ENCODE measurements around the gene ZFHX3. TPM values are rescaled to one million over a fixed set of nuclear protein-coding genes. Genes with fewer than 3 reads are reported as not detected.

ZFHX3 gene
- polyA plus RNA-seq, 3 donors from 2014 or later: 0.05 to 1.4 (median 1.0) TPM

DNA sequence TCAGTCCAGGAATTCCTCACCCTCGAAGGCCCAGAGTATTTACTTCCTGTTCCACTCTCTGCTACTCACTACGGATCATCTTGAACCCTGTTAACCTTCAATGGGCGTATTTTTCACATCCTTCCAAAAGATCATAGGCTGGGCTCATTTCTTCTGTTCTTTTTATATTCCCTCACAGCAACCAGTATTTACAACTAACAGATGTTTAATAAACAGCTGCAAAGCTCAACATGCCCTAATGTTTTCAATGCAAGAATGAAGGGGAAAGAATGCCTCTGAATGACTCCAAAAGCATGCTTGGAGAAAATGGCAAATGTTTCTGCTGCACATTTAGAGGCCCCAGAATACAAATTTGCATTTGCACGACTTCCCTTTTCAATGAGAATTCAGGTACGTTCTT, 174.9 kb downstream of the ZFHX3 start:
- Mint-ChIP-seq H3K4me1 (peaks cover 23 to 27% of the 10 kb centered on the region in 2 donors), H3K27ac (peak overlapping the region in 1 of 6 donors; percentile 51)
- no peak for DNase-seq

DNA sequence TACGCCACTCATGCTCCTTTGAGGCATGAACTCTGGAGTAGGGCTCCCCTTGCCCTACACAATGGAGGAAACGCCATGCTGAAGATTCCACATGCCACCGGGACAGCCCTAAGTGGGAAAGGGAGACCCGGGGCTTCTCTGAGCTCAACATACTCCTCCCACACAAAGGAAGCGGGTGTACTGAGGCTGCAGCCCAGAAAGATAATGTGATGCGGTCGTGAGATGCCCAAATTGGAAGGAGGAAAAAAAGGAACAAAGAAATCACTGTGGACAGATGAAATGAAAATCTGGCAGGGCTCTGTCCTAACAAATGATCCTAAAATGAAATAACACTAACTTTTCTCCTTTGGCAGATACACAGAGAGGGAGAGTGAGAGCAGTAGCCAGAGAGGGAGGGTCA, 182.1 kb downstream of the ZFHX3 start:
- Mint-ChIP-seq H3K36me3 (peaks cover 0 to 13% (median 0%) of the 10 kb centered on the region in 3 donors), H3K27ac (no peak overlapping the region), H3K9me3 (no peaks in the 10 kb centered on the region), H3K4me3 (no peak overlapping the region), H3K4me1 (no peaks in the 10 kb centered on the region), H3K27me3 (ENCODE audit: low read depth in 3 of 3) (peaks cover 0 to 1% (median 0%) of the 10 kb centered on the region in 3 donors)
- DNase-seq: no peak

More for the DNA sequence above, 174.9 kb downstream of the ZFHX3 start:
- Mint-ChIP-seq H3K9me3 (no peaks in the 10 kb centered on the region), H3K27me3 (ENCODE audit: low read depth in 3 of 3) (no peaks in the 10 kb centered on the region), H3K4me3 (no peak overlapping the region), H3K36me3 (peaks cover 0 to 5% (median 0%) of the 10 kb centered on the region in 3 donors)

DNA sequence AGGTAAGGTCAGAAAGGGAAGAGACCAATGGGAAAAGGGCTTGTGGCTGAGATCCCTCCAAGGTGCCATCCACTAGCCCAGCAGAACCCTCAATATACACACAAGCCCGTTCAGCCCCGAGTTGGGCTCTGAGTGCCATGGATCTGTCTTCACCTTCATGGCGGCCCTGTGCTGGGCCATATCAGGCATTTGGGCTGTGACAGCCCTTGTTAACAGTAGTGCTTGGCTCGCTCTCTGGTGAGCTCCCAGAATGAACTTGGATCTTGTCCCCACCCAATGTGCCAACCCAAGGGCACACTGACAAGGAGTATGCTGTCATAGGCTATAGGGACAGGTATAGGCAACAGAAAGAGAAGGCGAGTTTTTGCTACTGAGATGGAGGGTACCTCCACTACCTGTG, 182.7 kb downstream of the ZFHX3 start:
- Mint-ChIP-seq H3K4me3 (no peak overlapping the region), H3K36me3 (peaks cover 0 to 13% (median 0%) of the 10 kb centered on the region in 3 donors), H3K27ac (no peak overlapping the region), H3K4me1 (no peaks in the 10 kb centered on the region), H3K9me3 (no peaks in the 10 kb centered on the region), H3K27me3 (ENCODE audit: low read depth in 3 of 3) (peaks cover 0 to 1% (median 0%) of the 10 kb centered on the region in 3 donors)
- DNase-seq: no peak

DNA sequence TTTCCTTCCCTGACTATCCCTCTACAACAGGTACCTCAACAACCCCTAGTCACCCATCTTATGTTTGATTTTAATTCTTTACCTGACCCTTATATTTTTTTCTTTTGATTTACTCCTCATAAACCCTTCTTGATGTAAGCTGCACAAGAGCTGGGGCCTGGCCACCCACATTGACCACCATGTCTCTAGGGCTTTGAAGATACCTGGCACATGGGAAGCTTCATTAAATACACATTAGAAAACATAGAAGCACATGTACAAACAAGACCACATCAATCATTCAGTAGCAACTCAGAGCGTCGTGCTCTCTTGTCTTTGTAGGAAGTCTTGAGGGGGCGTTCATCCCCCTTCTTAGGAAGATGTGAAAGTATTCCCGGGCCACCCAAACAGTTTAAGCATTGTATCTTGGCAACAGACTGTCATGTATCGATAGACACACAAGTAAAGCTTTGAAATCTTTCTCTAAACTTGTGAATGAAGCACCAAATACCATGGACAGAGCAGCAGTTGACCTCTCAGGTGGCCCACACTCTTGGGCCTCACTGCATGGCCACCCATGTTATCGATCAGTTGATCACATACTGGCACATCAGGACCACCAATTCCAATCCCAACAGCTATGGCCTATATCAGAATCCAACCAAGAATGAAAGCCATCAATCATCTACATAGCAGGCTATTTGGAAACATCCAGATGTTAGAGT, 183.6 kb downstream of the ZFHX3 start:
- H3K27me3 Mint-ChIP-seq (ENCODE audit: low read depth in 3 of 3): peaks cover 0 to 1% (median 0%) of the 10 kb centered on the region in 3 donors
- H3K4me1 Mint-ChIP-seq: no peaks in the 10 kb centered on the region
- DNase-seq: no peak
- peaks cover 0 to 9% (median 0%) of the 10 kb centered on the region in 3 donors for H3K36me3 Mint-ChIP-seq
- H3K4me3 Mint-ChIP-seq: no peak overlapping the region
- H3K9me3 Mint-ChIP-seq: no peaks in the 10 kb centered on the region
- no peak overlapping the region for H3K27ac Mint-ChIP-seq

DNA sequence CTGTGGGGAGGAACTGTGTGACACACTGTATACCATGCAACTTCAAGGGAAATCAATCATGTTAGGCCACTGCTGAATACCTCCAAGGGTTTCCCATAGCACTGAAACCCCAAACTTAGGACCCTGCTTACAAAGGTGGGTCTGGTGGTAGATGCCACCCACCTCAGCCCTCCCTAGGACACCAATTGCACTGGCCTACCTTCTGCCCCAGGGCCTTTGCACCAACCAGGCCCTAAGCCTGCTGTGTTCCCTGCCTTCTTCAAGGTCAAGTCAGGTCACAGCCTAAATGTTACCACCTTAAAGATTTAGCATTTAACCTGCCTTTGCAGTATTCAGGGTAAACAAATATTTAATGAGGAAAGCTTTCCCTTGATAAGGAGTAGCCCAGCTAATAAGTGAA, 185.8 kb downstream of the ZFHX3 start:
- Mint-ChIP-seq H3K9me3 (no peaks in the 10 kb centered on the region), H3K4me1 (no peaks in the 10 kb centered on the region), H3K27me3 (ENCODE audit: low read depth in 3 of 3) (peaks cover 0 to 3% (median 0%) of the 10 kb centered on the region in 3 donors), H3K36me3 (peaks cover 0 to 9% (median 0%) of the 10 kb centered on the region in 3 donors), H3K4me3 (no peak overlapping the region), H3K27ac (no peak overlapping the region)
- DNase-seq: no peak

DNA sequence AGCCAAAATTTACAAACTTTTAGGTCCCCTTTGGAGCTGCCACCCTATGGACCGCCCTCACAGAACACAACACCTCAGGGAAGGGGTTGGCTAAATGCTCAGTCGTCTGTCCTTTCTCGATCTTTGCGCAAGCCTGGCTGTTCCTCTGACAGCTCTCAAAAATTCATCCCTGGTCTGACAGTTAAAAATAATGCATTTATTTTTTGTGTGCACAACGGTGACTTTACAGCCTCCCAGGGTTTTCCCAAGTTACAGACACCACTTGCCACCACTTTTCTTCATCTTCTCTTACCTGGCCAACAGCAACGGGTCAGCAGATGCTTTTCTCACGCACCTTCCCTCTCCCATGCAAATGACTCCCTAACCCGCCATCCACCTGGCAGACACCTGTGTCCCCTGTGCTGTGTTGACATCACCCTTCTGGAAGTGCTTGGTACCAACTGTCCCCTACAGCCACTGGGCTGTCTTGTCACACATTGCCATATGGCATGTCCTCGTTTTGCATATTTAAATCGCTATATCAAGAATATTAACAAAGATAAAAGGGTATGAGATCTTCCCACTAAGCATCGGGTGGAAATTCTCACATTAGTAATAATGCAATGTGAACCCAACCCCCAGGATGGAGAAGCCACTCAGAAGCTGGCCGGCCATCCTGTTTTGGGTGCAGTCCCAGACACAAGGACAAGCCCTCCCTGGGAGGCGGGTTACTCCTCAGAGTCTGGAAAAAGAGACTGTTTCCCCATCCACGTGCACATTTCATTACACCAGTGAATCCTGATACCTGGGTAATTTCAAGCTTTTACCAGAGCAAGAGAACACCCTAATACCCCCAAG, 187.0 kb downstream of the ZFHX3 start:
- Mint-ChIP-seq H3K27me3 (ENCODE audit: low read depth in 3 of 3) (peaks cover 0 to 4% (median 0%) of the 10 kb centered on the region in 3 donors), H3K9me3 (no peaks in the 10 kb centered on the region), H3K4me3 (no peak overlapping the region), H3K27ac (peak overlapping the region in 2 of 6 donors; percentile 2 to 52), H3K4me1 (no peaks in the 10 kb centered on the region), H3K36me3 (peaks cover 0 to 9% (median 0%) of the 10 kb centered on the region in 3 donors)
- no peak for DNase-seq

DNA sequence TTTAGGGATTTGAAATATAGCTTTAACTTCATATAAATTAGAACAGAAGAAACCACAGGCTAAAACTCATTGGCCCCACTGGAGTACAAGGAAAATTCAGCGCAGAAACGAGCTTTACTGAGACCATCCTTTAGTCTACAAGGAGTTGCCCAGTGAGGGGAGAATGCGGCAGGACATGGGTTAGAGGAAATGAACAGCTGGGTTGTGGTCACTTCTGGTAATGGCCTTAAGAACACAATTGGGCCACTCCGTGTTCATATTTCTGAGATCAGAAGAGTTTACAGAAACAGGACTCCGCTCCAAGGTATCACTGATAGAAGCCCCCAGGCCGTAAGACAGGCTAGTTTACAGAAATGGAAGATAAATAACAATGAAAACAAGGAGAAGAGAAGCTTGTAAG, 188.3 kb downstream of the ZFHX3 start:
- peaks cover 0 to 3% (median 0%) of the 10 kb centered on the region in 6 donors for H3K9me3 Mint-ChIP-seq
- peaks cover 0 to 9% (median 0%) of the 10 kb centered on the region in 3 donors for H3K36me3 Mint-ChIP-seq
- no peak for DNase-seq
- H3K27me3 Mint-ChIP-seq (ENCODE audit: low read depth in 3 of 3): peaks cover 0 to 4% (median 0%) of the 10 kb centered on the region in 3 donors
- H3K4me3 Mint-ChIP-seq: no peak overlapping the region
- no peak overlapping the region for H3K27ac Mint-ChIP-seq
- no peaks in the 10 kb centered on the region for H3K4me1 Mint-ChIP-seq

DNA sequence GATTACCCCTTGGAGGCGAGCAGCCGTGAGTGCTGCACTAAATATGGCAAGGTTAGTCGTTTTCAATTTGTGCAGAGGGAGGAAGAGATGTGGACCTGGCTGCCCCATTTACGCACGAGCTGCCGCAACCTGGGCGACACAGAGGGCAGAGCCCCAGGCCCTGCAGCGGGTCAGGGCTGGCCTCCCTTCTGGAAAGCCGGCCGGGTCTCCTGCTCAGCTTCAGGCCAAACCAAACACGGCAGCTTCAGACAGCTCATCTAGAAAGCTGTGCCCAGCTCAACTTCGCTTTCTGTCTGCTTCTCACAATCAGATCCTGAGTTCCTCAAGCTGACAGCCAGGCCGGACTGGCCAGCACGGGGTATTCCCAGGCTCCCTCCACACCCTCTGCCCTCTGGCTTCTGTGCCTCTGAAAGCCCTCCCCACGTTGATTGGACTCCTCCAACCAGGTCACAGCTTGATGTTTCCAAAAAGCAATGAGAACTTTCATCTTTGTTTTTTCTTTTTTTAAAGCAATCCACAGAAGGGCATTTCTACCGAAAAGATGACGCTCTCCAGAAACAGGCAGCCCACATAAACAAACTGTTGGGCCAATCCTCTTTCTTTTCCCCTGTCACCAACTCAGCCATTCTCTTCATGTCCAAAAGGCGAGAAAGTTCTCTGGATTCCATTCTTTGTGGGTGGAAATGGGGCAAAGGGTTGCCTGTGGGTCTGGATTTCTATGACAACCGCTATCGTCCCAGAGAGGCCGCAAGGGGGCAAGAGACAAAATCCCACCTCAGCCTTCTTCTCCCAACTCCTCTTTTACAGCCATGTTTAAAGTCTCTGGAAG, 189.0 kb downstream of the ZFHX3 start:
- Mint-ChIP-seq H3K27ac (no peak overlapping the region), H3K4me3 (no peak overlapping the region), H3K4me1 (peaks cover under 1 to 2% of the 10 kb centered on the region in 2 donors), H3K9me3 (peaks cover 0 to 3% (median 0%) of the 10 kb centered on the region in 6 donors), H3K27me3 (ENCODE audit: low read depth in 3 of 3) (peaks cover 0 to 4% (median 0%) of the 10 kb centered on the region in 3 donors), H3K36me3 (peaks cover 0 to 5% (median 0%) of the 10 kb centered on the region in 3 donors)
- no peak for DNase-seq

DNA sequence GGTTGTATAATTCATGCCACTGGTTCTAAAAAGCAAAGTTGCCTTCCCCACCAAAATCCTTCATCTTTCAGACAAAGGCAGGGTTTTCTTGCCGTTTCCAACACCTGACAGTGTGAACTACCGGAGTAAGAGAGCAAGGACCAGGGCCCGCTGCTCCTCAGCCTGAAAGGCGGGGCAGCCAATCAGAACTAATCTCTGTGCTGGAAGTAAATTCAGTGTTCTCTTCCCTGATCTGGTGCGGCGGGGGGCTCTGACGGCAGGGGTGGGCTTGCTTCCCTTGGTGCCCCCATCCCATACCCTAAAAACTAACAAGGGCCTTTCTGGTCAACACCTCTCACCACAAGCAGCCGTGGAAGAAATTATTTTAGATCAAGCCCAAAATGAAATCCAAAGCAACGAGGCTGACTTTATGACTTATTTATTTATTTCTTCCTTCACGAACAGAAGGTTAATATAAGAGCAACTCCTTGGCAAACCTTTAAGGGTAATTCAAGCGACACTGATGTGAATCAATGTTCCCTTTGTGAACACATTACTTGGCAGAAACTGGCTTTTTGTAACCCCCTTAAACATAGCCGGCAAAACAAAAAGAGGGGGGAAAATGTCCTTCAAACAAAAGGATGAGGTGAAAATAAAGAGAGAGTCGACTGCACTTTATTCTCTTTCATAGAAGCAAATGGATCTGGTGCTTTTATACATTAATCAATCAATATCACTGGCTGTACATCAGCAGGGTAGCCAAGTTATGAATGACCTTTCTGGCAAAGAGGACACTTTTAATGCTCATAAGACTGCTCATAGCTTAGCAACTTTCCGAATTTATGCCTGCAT, 189.9 kb downstream of the ZFHX3 start:
- peaks cover 0 to 5% (median 0%) of the 10 kb centered on the region in 3 donors for H3K36me3 Mint-ChIP-seq
- peaks cover 0 to 3% (median 0%) of the 10 kb centered on the region in 6 donors for H3K9me3 Mint-ChIP-seq
- DNase-seq: no peak
- H3K27ac Mint-ChIP-seq: no peak overlapping the region
- H3K4me1 Mint-ChIP-seq: peaks cover 6 to 8% of the 10 kb centered on the region in 2 donors
- H3K27me3 Mint-ChIP-seq (ENCODE audit: low read depth in 3 of 3): peaks cover 2 to 4% (median 2%) of the 10 kb centered on the region in 3 donors
- H3K4me3 Mint-ChIP-seq: no peak overlapping the region

DNA sequence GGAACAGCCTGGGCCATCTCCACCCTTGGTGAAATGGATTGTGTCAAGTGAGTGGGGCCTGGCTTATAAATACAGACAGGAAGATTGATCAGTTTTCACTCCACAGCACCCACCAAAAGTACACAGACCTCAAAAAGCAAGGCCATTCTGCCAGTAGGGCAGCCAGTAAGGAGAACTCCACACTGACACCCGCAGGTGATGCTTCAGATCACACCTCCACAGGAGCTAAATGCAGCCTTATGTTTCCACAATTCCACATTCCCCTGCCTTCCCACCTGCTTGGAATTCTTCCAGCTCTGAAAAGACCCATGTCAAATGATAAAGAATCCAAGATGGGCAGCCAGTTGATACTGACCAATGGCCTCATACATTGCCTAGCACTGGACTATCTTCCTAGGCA, 191.1 kb downstream of the ZFHX3 start:
- Mint-ChIP-seq H3K36me3 (no peaks in the 10 kb centered on the region), H3K4me3 (no peak overlapping the region), H3K27me3 (ENCODE audit: low read depth in 3 of 3) (peaks cover 2 to 6% (median 2%) of the 10 kb centered on the region in 3 donors), H3K4me1 (peaks cover 6 to 8% of the 10 kb centered on the region in 2 donors), H3K27ac (no peak overlapping the region), H3K9me3 (peaks cover 0 to 3% (median 0%) of the 10 kb centered on the region in 6 donors)
- no peak for DNase-seq

DNA sequence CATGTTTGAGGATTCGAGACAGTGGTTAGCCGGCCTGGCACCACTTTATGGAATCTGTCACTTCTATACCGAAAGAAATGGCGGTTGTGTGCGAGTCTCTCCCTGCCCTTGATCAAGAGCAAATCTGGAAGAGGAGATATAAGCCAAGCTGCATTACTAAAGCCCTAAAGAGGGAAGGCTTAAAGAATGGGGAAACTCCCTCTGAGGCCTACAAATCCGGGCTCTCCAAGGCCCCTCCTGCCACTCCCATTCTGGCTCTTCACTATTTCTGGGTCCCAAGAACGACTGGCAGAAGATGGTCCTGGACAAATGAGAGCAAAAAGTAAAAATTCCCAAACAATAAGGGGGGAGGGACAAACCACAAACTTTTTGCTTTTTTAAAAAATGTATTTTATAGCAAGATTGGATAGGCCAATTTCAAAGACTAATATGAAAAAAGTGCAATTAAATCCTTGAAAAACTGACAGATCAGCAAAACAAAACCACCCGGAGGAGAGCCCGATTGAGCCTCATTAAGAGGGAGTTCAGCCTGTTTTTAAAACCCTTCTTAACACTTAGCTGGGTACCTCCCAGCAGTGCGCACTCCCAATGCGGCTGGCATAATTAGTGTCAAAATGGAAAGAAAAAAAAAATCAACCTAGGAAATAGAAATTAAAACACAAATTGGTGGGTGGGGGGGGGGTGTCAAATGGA, 193.5 kb downstream of the ZFHX3 start:
- H3K27me3 Mint-ChIP-seq (ENCODE audit: low read depth in 3 of 3): peaks cover 2 to 5% (median 2%) of the 10 kb centered on the region in 3 donors
- DNase-seq: no peak
- H3K9me3 Mint-ChIP-seq: peaks cover 0 to 3% (median 0%) of the 10 kb centered on the region in 6 donors
- H3K4me1 Mint-ChIP-seq: peaks cover 12 to 15% of the 10 kb centered on the region in 2 donors
- no peaks in the 10 kb centered on the region for H3K36me3 Mint-ChIP-seq
- peak overlapping the region in 1 of 6 donors; percentile 41 for H3K27ac Mint-ChIP-seq
- H3K4me3 Mint-ChIP-seq: no peak overlapping the region

DNA sequence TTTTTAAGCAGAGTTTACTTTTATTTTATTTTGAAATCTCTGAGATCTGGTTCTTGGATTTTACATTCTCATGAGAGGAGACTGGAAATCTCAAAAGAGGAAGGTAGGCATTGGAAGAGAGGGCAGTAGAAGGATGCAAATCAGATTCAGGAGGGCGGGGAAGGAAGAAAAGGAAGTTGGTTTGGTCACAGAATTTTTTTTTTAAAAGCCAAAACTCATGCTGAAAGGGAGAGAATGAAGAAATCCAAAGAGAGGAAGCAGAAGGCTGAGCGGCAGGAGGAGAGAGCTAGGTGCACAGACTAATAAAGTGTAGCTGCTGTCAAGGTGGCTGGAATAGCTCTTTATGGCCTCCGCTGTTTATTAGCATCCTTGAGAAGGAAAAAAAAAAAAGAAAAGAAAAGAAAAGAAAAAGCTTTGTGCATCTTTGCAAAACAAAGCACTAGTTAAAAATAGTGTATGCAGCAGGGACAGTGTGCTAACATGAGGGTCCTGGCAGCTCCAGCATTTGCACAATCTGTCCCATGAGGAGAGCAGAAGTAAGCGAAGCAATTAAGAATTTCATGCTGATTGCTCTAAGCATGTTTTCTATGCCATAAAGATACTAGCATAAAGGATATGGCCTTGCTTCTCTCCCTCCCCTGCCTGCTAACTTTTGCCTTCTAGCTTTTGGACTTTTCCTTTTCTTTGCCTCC, 194.2 kb downstream of the ZFHX3 start:
- peaks cover 2 to 6% (median 2%) of the 10 kb centered on the region in 3 donors for H3K27me3 Mint-ChIP-seq (ENCODE audit: low read depth in 3 of 3)
- H3K4me3 Mint-ChIP-seq: peak overlapping the region in 1 of 5 donors; percentile 38
- H3K27ac Mint-ChIP-seq: peak overlapping the region in 1 of 6 donors; percentile 41
- peaks cover 0 to 3% (median 0%) of the 10 kb centered on the region in 6 donors for H3K9me3 Mint-ChIP-seq
- H3K36me3 Mint-ChIP-seq: no peaks in the 10 kb centered on the region
- no peak for DNase-seq
- peaks cover 12 to 15% of the 10 kb centered on the region in 2 donors for H3K4me1 Mint-ChIP-seq
